PC-9 (cell line): ENCODE measurements around the gene SP3. TPM values are rescaled to one million over a fixed set of nuclear protein-coding genes. Genes with fewer than 3 reads are reported as not detected.
A peak's percentile ranks its signal among the peaks of the same experiment; 100 is the strongest.

ENCODE experiments used
- BruUV-seq: library from RNA; stranded (reverse); fragments of 400-500 nt; replicated peaks from 2 replicates; lab custom pipeline; 2021; lab: Mats Ljungman, UMichigan
- CTCF ChIA-PET: fragments of 300-600 bp; sonication (Branson Sonifier 250); formaldehyde crosslinking; loops from one replicate; lab custom pipeline; 2022; ENCODE audit warnings: antibody characterized with exemption; lab: Charles Lee
- POLR2A ChIA-PET: fragments of 300-600 bp; sonication (Branson Sonifier 250); formaldehyde crosslinking; loops from one replicate; lab custom pipeline; 2022; ENCODE audit warnings: antibody characterized with exemption; ENCODE audit not compliant: unreplicated experiment; lab: Charles Lee
- DNase-seq, 2 experiments: peaks; one replicate each; pipeline versions ENCODE4 v3.0.0 to v3.0.0-alpha.2; 2015 to 2022; ENCODE audit warnings: mixed read lengths in 1 of 2
- H2AFZ ChIP-seq: fragments of 200-600 bp; sonication (generic); 2 replicates; pipeline ENCODE4 v1.8.1; 2017; ENCODE audit warnings: antibody characterized with exemption
- H3F3A ChIP-seq: fragments of 200-600 bp; sonication (generic); 2 replicates; pipeline ENCODE4 v1.8.1; 2017; ENCODE audit warnings: antibody characterized with exemption, mild to moderate bottlenecking, low read depth; ENCODE audit not compliant: insufficient read depth
- H3K27ac ChIP-seq: fragments of 200-600 bp; sonication (generic); 2 replicates; pipeline ENCODE4 v1.6.1; 2016; ENCODE audit warnings: mixed run types
- H3K27me3 ChIP-seq: fragments of 200-600 bp; sonication (generic); 2 replicates; pipeline ENCODE4 v1.6.1; 2016; ENCODE audit warnings: low read depth, mixed run types; ENCODE audit not compliant: insufficient read depth
- H3K36me3 ChIP-seq: fragments of 200-600 bp; sonication (generic); 2 replicates; pipeline ENCODE4 v1.6.1; 2016; ENCODE audit warnings: low read depth, mixed run types
- H3K4me1 ChIP-seq: fragments of 200-600 bp; sonication (generic); replicated peaks from 2 replicates; pipeline ENCODE4 v1.6.1; 2016; ENCODE audit warnings: mixed run types; ENCODE audit not compliant: insufficient read depth
- H3K4me2 ChIP-seq: fragments of 200-600 bp; sonication (generic); 2 replicates; pipeline ENCODE4 v1.6.1; 2017; ENCODE audit warnings: mixed run types
- H3K4me3 ChIP-seq: fragments of 200-600 bp; sonication (generic); 2 replicates; pipeline ENCODE4 v1.6.1; 2016; ENCODE audit warnings: mixed run types
- H3K79me2 ChIP-seq: fragments of 200-600 bp; sonication (generic); 2 replicates; pipeline ENCODE4 v1.6.1; 2017; ENCODE audit warnings: low read depth, mixed run types
- H3K9me2 ChIP-seq: fragments of 200-600 bp; sonication (generic); 2 replicates; pipeline ENCODE4 v1.8.1; 2017; ENCODE audit warnings: mild to moderate bottlenecking; ENCODE audit not compliant: insufficient read depth
- H3K9me3 ChIP-seq: fragments of 200-600 bp; sonication (generic); 2 replicates; pipeline ENCODE4 v1.8.1; 2016; ENCODE audit warnings: low read depth; ENCODE audit not compliant: insufficient read depth
- H4K20me1 ChIP-seq: fragments of 200-600 bp; sonication (generic); 2 replicates; pipeline ENCODE4 v1.8.1; 2017; ENCODE audit not compliant: insufficient read depth
- CTCF ChIP-seq: fragments of 200-600 bp; sonication (generic); conservative IDR thresholded peaks from 2 replicates; pipeline ENCODE4 v1.6.1; 2017; ENCODE audit warnings: mixed run types, antibody characterized with exemption, mild to moderate bottlenecking, moderate library complexity
- EZH2 ChIP-seq: fragments of 200-600 bp; sonication (generic); IDR thresholded peaks from 2 replicates; pipeline ENCODE4 v1.8.0; 2017; ENCODE audit warnings: antibody characterized with exemption, low read depth
- intact Hi-C: fragments of 100-400 bp; cut with micrococcal nuclease; formaldehyde crosslinking; loops from one replicate; pipeline ENCODE4 v1.10.0; 2022; ENCODE audit not compliant: unreplicated experiment
- total RNA-seq: library from RNA; stranded (reverse); gene quantifications from 2 replicates; pipeline ENCODE4 v1.2.3, GENCODE V29; 2021

The SP3 gene
- total RNA-seq, 1 experiment from 2014 or later: 127 TPM

GRCh38 chr2:173964565-173965371 is 405 bp downstream of the SP3 start:
- ChIA-PET CTCF (interaction anchor here (0.7 kb wide), 1 partner anchor 288 kb away, joined by 7 read pairs; no protein-coding TSS in a partner anchor), POLR2A (interaction anchor here (0.6 to 0.9 kb wide), 4 partner anchors 8 to 878 kb away, joined by 3 to 28 read pairs (median 6); no protein-coding TSS in a partner anchor)
- intact Hi-C loops: loop anchor here (1.0 to 10.0 kb wide), 9 partner anchors 48 to 560 kb away; partner anchors contain the start of gene OLA1
- Histone ChIP-seq H3K9me3 (peaks cover 5% of the 10 kb centered on the region), H3F3A (peaks cover 42% of the 10 kb centered on the region), H3K4me1 (peaks cover 48% of the 10 kb centered on the region), H3K9me2 (no peaks in the 10 kb centered on the region), H2AFZ (peak overlapping the region; percentile 84), H3K27ac (peak overlapping the region; percentile 85), H3K36me3 (peaks cover 23% of the 10 kb centered on the region), H4K20me1 (peaks cover 14% of the 10 kb centered on the region; the same call in 1 of the 2 replicates), H3K4me3 (peak overlapping the region; percentile 70), H3K27me3 (no peaks in the 10 kb centered on the region), H3K79me2 (peaks cover 55% of the 10 kb centered on the region), H3K4me2 (peak overlapping the region; percentile 90)
- no TSS peak for BruUV-seq
- no peak for TF ChIP-seq EZH2
- no peak for TF ChIP-seq CTCF
- DNase-seq: peak; percentile 72 to 90

GRCh38 chr2:173963817-173964564 is 1.2 kb downstream of the SP3 start:
- no peaks in the 10 kb centered on the region for H3K9me2 ChIP-seq
- H3K79me2 ChIP-seq: peaks cover 63% of the 10 kb centered on the region
- H4K20me1 ChIP-seq: peaks cover 14% of the 10 kb centered on the region; the same call in 1 of the 2 replicates
- H3K36me3 ChIP-seq: peaks cover 24% of the 10 kb centered on the region
- POLR2A ChIA-PET: interaction anchor here (0.5 to 0.9 kb wide), 6 partner anchors 9 to 879 kb away, joined by 3 to 28 read pairs (median 9); no protein-coding TSS in a partner anchor
- peak overlapping the region; percentile 34 for H3K4me2 ChIP-seq
- H2AFZ ChIP-seq: peak overlapping the region; percentile 63; the same call in 1 of the 2 replicates
- no TSS peak for BruUV-seq
- peak; percentile 88 to 96 for DNase-seq
- peak overlapping the region; percentile 82 for H3K27ac ChIP-seq
- peak overlapping the region; percentile 70 for H3K4me3 ChIP-seq
- TF ChIP-seq CTCF (no peak), EZH2 (no peak)
- intact Hi-C loops: loop anchor here (1.0 to 10.0 kb wide), 9 partner anchors 29 to 559 kb away; no protein-coding TSS in a partner anchor
- CTCF ChIA-PET: interaction anchor here (0.7 kb wide), 1 partner anchor 287 kb away, joined by 7 read pairs; no protein-coding TSS in a partner anchor
- peaks cover 42% of the 10 kb centered on the region for H3F3A ChIP-seq
- H3K4me1 ChIP-seq: peaks cover 48% of the 10 kb centered on the region
- peaks cover 5% of the 10 kb centered on the region for H3K9me3 ChIP-seq
- no peaks in the 10 kb centered on the region for H3K27me3 ChIP-seq
